HG03139 (cell line): ENCODE results near the gene FAM81B.

Source experiments
- ATAC-seq: cut with Tn5 transposase; IDR thresholded peaks from one replicate; pipeline ENCODE4 v1.9.1; 2021; ENCODE audit not compliant: unreplicated experiment

Gene FAM81B

GRCh38 chr5:95454536-95454935 is 63.4 kb downstream of the FAM81B start:
- ATAC-seq, result no peak

GRCh38 chr5:95460665-95461064 is 69.5 kb downstream of the FAM81B start:
- no peak for ATAC-seq

GRCh38 chr5:95471487-95471886 is 80.3 kb downstream of the FAM81B start:
- no peak for ATAC-seq

- ATAC-seq, result no peak
Observed at GRCh38 chr5:95471942-95472341, 80.8 kb downstream of the FAM81B start.

- ATAC-seq, result no peak
Observed at GRCh38 chr5:95484421-95484820, 93.3 kb downstream of the FAM81B start.

- ATAC-seq, result no peak
Observed at GRCh38 chr5:95486191-95486590, 95.0 kb downstream of the FAM81B start.

GRCh38 chr5:95487880-95488279 is 96.7 kb downstream of the FAM81B start:
- ATAC-seq, result no peak
